Activated T-helper 1 cell treated with anti-CD3 and anti-CD28 coated beads, Interleukin-2, amount 50 U/mL, for 16 hours (primary cell): ENCODE measurements around the gene WDHD1.
"Not testable (repeated sequence)": the region's sequence is repeated elsewhere in the genome, so short reads cannot be mapped to it uniquely, and the experiment has no call there.

Source experiments
- DNase-seq, 2 donors: peaks; one replicate each; pipeline ENCODE4 v3.0.0-alpha.2; 2020; ENCODE audit warnings: low read depth in 1 of 2, low spot score in 1 of 2

The WDHD1 gene, protein sequence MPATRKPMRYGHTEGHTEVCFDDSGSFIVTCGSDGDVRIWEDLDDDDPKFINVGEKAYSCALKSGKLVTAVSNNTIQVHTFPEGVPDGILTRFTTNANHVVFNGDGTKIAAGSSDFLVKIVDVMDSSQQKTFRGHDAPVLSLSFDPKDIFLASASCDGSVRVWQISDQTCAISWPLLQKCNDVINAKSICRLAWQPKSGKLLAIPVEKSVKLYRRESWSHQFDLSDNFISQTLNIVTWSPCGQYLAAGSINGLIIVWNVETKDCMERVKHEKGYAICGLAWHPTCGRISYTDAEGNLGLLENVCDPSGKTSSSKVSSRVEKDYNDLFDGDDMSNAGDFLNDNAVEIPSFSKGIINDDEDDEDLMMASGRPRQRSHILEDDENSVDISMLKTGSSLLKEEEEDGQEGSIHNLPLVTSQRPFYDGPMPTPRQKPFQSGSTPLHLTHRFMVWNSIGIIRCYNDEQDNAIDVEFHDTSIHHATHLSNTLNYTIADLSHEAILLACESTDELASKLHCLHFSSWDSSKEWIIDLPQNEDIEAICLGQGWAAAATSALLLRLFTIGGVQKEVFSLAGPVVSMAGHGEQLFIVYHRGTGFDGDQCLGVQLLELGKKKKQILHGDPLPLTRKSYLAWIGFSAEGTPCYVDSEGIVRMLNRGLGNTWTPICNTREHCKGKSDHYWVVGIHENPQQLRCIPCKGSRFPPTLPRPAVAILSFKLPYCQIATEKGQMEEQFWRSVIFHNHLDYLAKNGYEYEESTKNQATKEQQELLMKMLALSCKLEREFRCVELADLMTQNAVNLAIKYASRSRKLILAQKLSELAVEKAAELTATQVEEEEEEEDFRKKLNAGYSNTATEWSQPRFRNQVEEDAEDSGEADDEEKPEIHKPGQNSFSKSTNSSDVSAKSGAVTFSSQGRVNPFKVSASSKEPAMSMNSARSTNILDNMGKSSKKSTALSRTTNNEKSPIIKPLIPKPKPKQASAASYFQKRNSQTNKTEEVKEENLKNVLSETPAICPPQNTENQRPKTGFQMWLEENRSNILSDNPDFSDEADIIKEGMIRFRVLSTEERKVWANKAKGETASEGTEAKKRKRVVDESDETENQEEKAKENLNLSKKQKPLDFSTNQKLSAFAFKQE

DNA sequence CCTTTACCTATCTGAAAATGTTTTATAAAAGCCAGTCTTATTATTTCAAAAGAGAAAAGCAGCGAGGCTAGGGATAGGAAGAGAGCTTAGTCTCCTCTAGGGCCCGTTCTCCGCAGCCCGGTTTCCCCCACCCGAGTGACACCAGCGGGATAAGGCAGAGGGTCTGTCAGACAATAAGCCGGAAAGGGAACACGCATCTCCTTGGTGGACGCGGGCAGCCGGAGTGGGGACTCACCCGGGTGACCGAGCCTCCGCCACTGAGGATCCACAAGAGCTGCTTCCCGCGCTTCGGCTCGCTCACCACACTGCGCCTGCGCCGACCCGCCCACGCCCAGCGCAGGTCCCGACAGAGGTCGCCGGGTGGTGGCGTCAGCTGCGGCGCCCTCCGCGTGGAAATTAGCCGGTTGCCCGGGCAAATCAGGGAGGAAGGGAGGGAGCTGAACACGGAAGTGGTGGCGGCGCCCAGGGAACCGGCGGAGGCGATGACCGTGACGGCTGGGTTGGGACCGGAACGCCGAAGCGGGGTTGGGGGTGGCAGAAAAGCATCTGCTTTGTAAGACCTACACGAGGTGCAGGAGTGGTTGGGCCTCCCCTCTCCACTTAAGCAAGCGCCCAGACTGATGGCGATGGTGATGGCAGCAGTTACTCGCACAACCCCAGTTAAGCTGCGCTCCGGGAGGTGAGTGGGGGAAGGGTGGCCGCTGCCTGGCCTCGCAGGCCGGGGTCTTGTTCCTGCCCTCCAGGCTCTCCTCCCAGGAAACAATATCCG is at the start of gene WDHD1, which contains the start of gene SOCS4:
WDHD1 (minus strand) TSS at position 307 of the 769 bp plus-strand sequence. CDS start 312 bp downstream, outside the sequence.
SOCS4 (plus strand) TSS at position 444 of the 769 bp plus-strand sequence. CDS start 15,806 bp downstream, outside the sequence.
- DNase-seq, result peak; percentile 92 to 95

DNA sequence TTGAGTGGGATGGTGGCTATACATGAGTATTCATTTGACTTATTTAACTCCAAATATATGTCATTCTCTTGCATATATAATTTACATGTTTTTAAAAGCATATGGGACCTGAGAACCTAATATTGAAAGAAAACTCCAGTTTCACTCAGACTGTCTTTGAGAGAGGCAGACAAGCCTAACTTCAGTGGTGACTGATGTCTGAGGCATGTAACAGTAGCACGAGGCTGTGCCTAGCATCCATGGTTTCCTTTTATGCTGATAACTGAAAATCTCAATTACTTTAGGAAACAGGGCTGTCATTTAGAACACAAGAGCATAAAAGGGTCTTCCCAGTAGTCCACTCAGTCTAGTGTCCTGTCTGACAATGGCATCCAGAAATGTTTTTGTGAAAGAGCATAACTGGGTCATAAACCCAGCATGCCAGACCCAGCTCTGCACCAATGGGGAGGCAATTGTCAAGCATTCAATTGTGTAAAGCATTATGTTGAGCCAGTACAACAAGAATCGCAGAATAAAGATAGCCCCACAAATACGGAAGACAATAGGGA is 48.8 kb upstream of the WDHD1 start:
- no peak for DNase-seq

DNA sequence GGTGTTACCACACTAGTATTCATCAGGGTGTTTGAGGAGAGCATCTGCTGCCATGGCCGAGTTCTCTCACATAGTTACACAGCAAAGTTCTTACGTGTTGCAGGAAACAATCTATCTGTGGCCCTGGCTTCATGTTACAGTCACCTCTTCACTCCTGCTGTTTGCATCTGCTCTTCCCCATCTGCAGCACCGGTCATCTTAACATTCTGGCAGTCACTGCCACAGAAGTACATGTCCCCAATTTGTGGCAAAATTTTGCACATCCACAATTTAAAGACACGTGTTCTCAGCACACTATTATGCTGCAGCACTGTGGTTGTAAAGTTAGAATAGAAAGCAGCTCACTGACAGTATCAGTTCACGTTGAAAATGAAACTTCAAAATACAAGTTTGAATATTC is 47.8 kb upstream of the WDHD1 start:
- DNase-seq, result no peak

DNA sequence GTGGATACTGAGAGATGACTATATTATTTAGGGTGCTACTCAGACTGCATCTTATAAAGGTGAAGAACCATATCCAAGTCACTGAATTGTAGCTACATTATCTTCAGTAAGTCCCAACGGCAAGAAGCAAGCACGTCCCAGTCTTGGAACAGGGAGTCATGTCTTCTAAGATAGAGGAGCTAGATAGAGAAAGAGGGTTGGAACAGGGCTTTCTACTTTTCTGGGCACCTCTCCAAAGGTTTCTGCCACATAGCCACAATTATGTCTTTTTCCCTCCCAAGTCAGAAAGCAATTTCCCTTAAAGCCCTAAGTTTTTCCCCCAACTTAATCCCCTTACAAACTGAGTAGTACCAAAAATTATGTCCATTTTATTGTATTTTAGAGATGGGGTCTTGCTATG is 47.0 kb upstream of the WDHD1 start:
- DNase-seq, result no peak

DNA sequence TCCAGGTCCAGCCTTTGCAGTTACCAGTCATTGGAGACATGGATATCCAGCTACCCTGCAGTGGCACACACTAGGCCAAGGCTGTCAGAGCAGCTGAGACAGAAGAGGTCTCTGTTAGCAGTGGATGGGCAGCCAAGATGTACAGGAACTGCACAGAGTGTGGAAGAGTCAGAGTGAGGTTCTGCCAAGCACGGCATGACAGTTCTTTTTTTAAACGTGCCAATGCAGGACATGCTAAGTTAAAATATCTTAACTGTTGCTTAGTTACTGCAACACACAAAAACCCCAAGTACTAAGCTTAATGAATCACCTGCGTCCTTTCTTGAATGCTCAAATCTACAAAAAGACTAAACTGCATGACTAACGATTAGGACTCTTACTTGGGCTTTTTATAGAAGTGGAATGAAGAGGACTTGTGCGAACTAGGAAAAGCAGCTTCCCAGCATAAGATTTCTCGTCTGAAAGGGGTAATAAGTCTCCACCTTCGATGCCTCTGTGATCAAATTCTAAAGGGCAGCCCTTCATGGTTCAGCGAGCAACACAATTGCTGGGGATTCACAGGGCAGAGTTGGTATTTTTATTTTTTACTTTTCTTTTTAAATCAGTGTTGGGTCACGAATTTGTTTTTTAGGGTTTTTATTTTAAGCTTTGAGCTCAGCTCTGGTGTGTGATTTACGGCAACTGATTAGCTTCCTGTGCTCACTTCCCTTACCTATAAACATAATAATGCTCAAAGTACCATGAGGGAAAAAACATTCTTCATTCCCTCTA is 45.2 kb upstream of the WDHD1 start:
- no peak for DNase-seq

DNA sequence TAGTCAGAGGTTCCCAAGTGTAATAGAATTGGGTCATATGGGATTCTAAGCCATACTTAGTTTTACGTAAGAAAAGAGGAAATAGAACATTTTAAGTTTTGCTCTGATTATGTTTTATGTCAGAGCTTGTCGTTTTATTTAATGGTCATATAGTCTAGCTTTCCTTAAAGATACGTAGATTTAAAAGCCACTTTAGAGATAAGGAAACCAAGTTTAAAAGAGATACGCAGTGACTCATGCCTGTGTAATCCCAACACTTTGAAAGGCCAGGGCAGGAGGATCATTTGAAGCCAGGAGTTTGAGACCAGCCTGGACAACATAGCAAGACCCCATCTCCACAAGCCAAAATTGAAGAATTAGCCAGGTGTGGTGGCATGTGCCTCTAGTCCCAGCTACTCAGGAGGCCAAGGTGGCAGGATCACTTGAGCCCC is 44.1 kb upstream of the WDHD1 start:
- no peak for DNase-seq

DNA sequence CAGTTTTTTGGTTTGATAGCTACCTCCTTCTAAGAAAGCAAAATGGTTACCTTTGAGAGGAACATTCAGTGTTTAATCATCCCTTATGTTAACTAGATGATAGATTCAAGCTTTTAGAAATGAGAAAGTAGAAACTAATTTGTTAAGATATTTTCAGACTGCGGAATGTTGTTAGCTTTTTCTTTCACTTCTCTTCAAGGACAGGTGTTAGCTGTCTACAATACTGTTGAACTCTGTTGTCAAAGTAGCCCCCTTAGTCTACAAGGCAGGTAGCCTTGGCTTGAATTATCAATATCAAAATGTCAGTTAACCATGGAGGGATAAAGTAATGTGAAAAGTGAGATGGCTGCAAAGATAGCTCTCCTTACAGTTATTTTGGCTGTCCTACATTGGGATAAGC is 39.3 kb upstream of the WDHD1 start:
- DNase-seq, result no peak

DNA sequence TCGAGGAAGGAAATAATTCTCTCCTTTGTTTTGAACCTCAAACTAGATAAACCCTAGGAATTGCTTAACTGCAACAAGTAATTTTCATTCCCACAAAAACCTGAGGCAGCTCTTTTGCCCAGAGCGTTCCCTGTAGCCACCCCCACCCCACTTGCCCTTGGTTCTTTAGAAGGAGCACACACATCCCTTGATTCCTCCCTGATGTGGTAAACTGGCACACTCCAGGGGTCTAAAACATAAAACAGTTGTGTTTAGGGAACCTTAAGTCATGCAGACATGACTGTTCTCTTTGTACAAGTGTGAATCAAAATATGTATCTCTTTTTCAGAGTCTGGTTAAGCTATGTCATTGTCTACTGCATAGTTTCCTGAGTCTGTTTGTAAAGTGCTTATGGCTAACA is 38.5 kb upstream of the WDHD1 start:
- no peak for DNase-seq

DNA sequence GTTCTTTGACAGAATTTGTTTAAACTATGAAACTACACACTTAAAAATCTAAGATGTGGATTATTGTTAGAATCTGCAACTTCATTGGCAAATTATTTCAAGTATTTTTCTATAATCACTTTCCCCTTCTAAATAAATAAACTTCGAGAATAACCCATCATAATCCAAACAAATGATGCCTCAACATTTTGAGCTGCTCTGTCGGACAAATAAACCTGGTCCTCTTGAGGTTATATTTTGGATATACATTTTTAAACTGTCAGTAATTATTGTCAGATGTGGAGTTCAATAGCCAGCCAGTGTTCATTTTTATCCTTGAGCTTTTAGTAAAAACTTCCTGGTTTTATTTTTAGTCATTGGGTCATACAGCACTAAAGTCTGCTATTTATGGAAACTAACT is 38.0 kb upstream of the WDHD1 start:
- DNase-seq, result not testable (repeated sequence)

DNA sequence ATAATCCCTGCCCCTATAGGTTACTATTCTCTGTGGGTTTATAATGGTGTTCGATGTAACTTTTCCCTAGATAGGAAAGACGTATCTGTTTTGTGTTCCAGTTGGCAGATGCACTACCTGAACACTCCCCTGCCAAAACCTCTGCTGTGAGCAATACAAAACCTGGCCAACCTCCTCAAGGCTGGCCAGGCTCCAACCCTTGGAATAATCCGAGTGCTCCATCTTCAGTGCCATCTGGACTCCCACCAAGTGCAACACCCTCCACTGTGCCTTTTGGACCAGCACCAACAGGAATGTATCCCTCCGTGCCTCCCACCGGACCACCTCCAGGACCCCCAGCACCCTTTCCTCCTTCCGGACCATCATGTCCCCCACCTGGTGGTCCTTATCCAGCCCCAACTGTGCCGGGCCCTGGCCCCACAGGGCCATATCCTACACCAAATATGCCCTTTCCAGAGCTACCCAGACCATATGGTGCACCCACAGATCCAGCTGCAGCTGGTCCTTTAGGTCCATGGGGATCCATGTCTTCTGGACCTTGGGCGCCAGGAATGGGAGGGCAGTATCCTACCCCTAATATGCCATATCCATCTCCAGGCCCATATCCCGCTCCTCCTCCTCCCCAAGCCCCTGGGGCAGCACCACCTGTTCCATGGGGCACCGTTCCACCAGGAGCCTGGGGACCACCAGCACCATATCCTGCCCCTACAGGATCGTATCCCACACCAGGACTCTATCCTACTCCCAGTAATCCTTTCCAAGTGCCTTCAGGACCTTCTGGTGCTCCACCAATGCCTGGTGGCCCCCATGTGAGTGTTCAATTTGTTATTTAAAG is 35.8 kb upstream of the WDHD1 start:
- no peak for DNase-seq

DNA sequence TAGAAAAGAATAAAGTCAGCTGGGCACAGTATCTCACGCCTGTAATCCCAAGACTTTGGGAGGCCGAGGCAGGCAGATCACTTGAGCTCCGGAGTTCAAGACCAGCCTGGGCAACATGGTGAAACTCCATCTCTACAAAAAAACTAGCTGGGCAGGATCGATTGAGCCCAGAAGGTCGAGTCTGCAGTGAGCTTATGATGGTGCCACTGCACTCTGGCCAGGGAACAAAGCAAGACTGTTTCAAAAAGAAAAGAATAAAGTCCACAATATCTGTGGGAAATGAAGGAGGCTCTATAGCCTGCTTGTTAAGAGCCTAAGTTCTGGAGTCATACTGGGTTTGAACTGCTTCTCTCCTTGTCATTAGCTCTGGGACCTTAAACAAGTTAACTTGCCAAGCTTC is 32.4 kb upstream of the WDHD1 start:
- no peak for DNase-seq

DNA sequence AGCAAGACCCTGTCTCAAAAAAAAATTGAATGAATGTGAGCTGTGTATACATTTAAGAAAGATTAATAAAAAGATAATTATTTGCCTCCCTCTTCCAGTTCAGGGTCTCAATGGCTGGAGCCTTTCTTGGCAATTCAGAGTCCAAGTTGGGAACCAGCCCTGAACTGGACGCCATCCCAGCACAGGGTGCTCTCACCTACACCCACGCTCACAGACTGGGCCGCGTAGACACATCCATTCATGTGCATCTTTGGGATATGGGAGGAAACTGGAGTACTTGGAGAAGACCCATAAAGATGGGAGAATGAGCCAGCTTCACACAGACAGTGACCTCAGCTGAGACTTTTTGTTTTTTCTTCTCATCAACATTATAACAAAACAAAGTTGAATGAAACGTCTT is 31.0 kb upstream of the WDHD1 start:
- DNase-seq, result no peak

DNA sequence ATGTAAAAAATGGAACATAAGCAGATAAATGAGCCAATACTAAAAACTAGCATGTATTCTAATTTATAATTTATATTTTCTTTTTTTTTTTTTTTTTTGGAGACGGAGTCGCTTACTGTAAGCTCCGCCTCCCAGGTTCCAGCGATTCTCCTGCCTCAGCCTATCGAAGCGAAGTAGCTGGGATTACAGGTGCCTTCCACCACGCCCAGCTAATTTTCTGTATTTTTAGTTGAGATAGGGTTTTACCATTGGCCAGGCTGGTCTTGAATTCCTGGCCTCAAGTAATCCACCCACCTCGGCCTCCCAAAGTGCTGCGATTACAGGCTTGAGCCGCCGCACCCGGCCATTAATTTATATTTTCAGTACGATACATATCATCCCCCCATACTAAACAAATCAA is 27.2 kb upstream of the WDHD1 start:
- no peak for DNase-seq

DNA sequence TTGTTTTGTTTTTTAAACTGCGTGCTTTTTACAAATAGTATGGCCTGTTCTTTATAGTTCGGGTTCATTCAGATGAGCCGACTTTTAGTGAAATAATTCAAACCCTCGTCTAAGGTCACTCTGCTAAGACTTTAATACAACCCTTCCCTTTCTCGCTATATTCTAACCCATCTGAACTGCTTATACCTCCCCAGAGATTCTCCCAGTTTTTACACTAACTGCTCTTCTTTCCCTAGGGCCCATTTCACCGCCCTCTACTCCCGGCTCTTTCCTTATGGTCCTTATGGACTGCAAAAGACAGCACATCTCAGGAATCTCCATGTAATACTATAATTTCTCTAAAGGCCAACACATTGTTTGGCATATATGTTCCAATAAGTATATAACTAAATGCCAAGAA is 26.6 kb upstream of the WDHD1 start:
- no peak for DNase-seq

DNA sequence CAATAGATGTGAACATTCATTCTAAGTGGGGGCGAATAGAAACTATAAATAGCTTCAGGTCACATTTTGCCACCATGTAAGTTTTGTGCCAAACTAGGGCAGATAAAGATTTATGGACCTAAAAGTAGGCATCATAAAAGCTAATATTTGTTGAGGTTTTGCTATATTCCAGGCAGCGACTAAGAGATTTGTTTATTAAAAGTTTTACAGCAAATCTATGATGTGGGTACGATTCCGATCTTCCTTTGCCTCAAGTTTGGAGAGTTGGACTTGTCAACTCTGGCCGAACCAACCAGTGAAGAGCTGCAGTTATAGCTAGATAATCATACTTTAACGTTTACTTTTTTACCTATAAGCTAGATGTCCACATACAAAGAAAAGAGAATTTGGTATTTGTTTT is 26.1 kb upstream of the WDHD1 start:
- no peak for DNase-seq

DNA sequence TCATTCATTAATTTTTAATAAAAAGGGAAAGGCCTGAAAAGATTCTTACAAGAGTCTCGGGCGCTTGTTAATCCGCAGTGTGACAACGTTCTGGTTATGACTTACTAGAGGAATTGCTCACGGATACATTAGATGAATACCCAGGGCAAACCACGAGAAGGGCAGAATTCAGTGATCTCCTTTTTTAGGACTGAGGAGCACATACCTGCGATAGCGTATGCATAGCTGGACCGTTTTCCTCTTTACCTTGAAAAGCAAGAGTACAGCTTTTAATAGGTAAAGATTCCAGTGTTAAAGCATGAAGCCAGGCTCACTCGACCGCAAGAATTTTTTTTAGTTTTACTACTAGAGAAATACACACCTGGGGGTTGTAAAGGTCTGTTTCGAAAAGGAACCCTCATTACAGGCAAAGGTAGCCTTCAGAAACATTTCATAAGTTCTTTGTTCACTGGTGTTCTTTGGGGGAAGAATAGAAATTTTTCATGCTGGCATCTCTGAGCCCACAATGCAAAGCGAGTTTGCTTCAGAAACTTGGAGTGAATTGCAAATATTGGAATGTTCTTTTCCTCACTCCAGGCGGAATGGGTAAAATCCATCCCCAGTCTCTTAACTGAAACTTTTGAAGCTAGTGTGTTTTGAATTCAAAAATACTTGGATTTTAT is 25.5 kb upstream of the WDHD1 start:
- DNase-seq, result no peak

DNA sequence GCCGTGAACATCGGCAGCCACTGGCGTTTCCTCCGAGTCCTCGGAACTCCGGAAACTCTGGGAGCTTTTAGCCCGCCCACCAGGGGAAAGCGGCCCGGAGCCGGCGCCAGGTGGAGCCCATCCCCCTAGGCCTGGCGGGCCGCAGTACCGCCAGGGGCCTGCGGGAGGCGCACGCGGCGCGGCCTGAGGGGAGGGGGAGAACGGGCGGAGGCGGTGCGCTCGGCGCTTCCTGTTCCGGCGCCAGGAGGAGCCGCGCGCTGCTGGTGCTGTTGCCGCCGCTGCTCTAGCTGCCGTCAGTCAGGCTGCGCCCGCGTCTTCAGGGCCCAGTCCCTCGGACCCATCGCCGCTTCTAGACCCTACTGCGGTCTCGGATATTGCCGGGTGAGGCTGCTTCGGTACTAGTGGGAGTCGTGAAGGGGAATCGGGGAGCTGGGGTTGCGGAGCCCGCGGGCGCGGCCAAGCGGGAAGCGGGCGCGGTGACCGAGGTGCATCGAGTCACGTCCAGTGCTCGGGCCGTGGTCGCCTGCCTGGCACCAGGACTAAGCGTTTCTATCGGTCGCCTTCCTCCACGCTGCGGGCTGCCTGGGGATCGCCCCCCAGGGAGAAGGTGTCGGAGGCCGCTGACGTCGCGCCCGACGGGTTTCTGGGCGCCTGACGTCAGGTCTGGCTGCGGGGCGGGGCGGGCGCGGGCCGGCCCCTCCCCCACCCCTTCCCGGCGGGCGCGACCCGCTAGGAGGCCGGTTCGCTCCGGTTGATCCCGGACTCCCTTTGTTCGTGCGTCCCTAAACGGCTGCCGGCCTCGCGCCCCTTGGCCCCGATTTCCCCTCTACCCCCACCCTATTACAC is 24.7 kb upstream of the WDHD1 start, which contains the start of gene MAPK1IP1L:
MAPK1IP1L (plus strand) TSS at position 225 of the 846 bp plus-strand sequence. CDS start 10,037 bp downstream, outside the sequence.
- DNase-seq, result peak; percentile 86 to 88

DNA sequence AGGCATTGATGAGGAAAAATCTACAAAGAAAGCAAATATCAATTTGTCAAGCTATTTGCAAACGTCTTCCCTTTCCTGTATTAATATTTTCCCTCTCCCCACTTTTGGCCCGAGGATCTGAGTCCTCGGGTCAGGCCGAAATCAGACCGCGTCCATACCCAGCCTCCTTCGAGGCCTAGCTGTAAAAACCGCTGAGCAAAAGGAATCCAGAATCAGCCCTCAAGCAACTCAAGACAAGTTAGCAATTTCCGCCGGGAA is 24.2 kb upstream of the WDHD1 start:
- no peak for DNase-seq
